ENCODE data around the gene SH3BGR. TPM values are rescaled to one million over a fixed set of nuclear protein-coding genes. Genes with fewer than 3 reads are reported as not detected.

Gene SH3BGR
- total and polyA plus RNA-seq, 2 of the 4 experiments (the other 2 are of a cell fraction): 1.6 to 2.0 TPM

- Histone ChIP-seq H3K4me1 (ENCODE audit: control insufficient read depth, insufficient read depth, low read length) (no peaks in the 10 kb centered on the region), H4K8ac (ENCODE audit: low read depth in 2 of 2, low read length in 2 of 2) (no peak overlapping the region), H3K4ac (ENCODE audit: low read depth, low read length) (no peak overlapping the region), H3K14ac (replicated peaks; ENCODE audit: low read depth, low read length) (no peak overlapping the region), H2AFZ (replicated peaks; ENCODE audit: low read length, poor library complexity) (no peak overlapping the region), H2BK5ac (ENCODE audit: low read depth, low read length, poor library complexity, severe bottlenecking) (no peak overlapping the region), H2AK9ac (replicated peaks; ENCODE audit: low read depth, low read length, poor library complexity) (no peak overlapping the region), H3K4me3 (ENCODE audit: insufficient read depth, low read depth, low read length) (no peak overlapping the region), H2BK120ac (ENCODE audit: low read depth, low read length) (no peak overlapping the region), H3K23ac (ENCODE audit: low read depth, low read length) (no peak overlapping the region), H2BK15ac (ENCODE audit: low read depth, low read length) (no peak overlapping the region), H4K20me1 (ENCODE audit: insufficient read depth, low read length) (no peaks in the 10 kb centered on the region), H3K36me3 (ENCODE audit: control insufficient read depth, insufficient read depth, low read length) (no peaks in the 10 kb centered on the region), H2AK5ac (ENCODE audit: low read depth, low read length) (no peak overlapping the region), H3K4me2 (ENCODE audit: low read depth, low read length) (no peak overlapping the region), H3K27me3 (ENCODE audit: control insufficient read depth, insufficient read depth, low read length) (no peaks in the 10 kb centered on the region), H3K9me1 (ENCODE audit: insufficient read depth, low read length) (no peaks in the 10 kb centered on the region), H3K79me1 (ENCODE audit: low read depth in 1 of 2, low read length in 2 of 2) (no peaks in the 10 kb centered on the region), H3K27ac (ENCODE audit: insufficient read depth, low read length) (no peak overlapping the region), H2BK20ac (ENCODE audit: low read depth, low read length) (no peak overlapping the region), H4K91ac (ENCODE audit: insufficient read depth, low read depth, low read length) (no peak overlapping the region), H3K9me3 (ENCODE audit: control insufficient read depth, insufficient read depth, low read length) (no peaks in the 10 kb centered on the region), H3K56ac (ENCODE audit: extremely low read depth, insufficient read depth, low read length) (no peak overlapping the region), H4K5ac (ENCODE audit: low read depth, low read length) (no peak overlapping the region), H3K18ac (ENCODE audit: low read depth, low read length) (no peak overlapping the region), H3K9ac (ENCODE audit: low read depth, low read length) (no peak overlapping the region)
- in situ Hi-C loops (cut with MboI; ENCODE audit: low sequenced_read_pairs) (no loop called here), dilution Hi-C loops (cut with HindIII; ENCODE audit: low sequenced_read_pairs, unreplicated experiment) (no loop called here), intact Hi-C loops (cut with micrococcal nuclease) (no loop called here)
- CTCF ChIA-PET: no interaction called here
- no peak for TF ChIP-seq CHD1 (IDR thresholded peaks at IDR 0.05; ENCODE audit: low read depth, low read length)
- TF ChIP-seq BHLHE40 (IDR thresholded peaks at IDR 0.05; ENCODE audit: low read depth, low read length): no peak
- no peak for TF ChIP-seq CEBPB (IDR thresholded peaks at IDR 0.05; ENCODE audit: low read depth, low read length)
- TF ChIP-seq, protein P1, sequence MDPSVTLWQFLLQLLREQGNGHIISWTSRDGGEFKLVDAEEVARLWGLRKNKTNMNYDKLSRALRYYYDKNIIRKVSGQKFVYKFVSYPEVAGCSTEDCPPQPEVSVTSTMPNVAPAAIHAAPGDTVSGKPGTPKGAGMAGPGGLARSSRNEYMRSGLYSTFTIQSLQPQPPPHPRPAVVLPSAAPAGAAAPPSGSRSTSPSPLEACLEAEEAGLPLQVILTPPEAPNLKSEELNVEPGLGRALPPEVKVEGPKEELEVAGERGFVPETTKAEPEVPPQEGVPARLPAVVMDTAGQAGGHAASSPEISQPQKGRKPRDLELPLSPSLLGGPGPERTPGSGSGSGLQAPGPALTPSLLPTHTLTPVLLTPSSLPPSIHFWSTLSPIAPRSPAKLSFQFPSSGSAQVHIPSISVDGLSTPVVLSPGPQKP (IDR thresholded peaks at IDR 0.05; ENCODE audit: borderline replicate concordance, low read depth, low read length): no peak
- no peak for TF ChIP-seq FOS (IDR thresholded peaks at IDR 0.05; ENCODE audit: low read depth, low read length)
- no peak for TF ChIP-seq NFE2L2 (IDR thresholded peaks at IDR 0.05; ENCODE audit: low read depth, low read length)
- no peak for TF ChIP-seq RFX5 (IDR thresholded peaks at IDR 0.05; ENCODE audit: low read depth, low read length)
- TF ChIP-seq RAD21 (IDR thresholded peaks at IDR 0.05; ENCODE audit: low read length): no peak
- TF ChIP-seq MAFK (IDR thresholded peaks at IDR 0.05; ENCODE audit: low read depth, low read length): no peak
- no peak for TF ChIP-seq SMC3 (IDR thresholded peaks at IDR 0.05; ENCODE audit: low read depth, low read length)
- TF ChIP-seq MXI1 (IDR thresholded peaks at IDR 0.05; ENCODE audit: borderline replicate concordance, low read depth, low read length): no peak
- TF ChIP-seq MAZ (IDR thresholded peaks at IDR 0.05; ENCODE audit: borderline replicate concordance, low read depth, low read length): no peak
- no peak for ATAC-seq (ENCODE audit: low read depth)
- DNase-seq: no peak
- WGBS, 2 experiments (ENCODE audit: extremely low coverage in 2 of 2, insufficient read length in 1 of 2): no CpG with 5 or more reads among the region's 4 CpGs
- POLR2A ChIA-PET (ENCODE audit: unreplicated experiment): no interaction called here
- BruUV-seq (replicated peaks): no TSS peak
Measured at GRCh38 chr21:39480271-39480670, 28.5 kb downstream of the SH3BGR start.

Measured in IMR-90 (cell line).